B cell (primary cell): ENCODE data around the gene VTI1A. TPM values are rescaled to one million over a fixed set of nuclear protein-coding genes. Genes with fewer than 3 reads are reported as not detected.

Source experiments
- ATAC-seq: fragments of 200-7000 bp; cut with Tn5 transposase; one replicate; pipeline ENCODE4 v1.10.0; 2021; ENCODE audit warnings: low read depth, mild to moderate bottlenecking, moderate number of reproducible peaks, moderate library complexity
- CTCF ChIA-PET: fragments of 350-600 bp; sonication (Branson Sonifier 250); formaldehyde crosslinking; loops from one replicate; lab custom pipeline; 2021; ENCODE audit warnings: antibody characterized with exemption, inconsistent platforms; lab: Charles Lee
- POLR2A ChIA-PET: fragments of 350-600 bp; sonication (Branson Sonifier 250); formaldehyde crosslinking; loops from one replicate; lab custom pipeline; 2021; ENCODE audit warnings: antibody characterized with exemption; lab: Charles Lee
- DNase-seq: peaks from one replicate; pipeline ENCODE4 v3.0.0; 2013
- H2AFZ ChIP-seq: 2 replicates; pipeline ENCODE4 v1.6.1; 2012; ENCODE audit warnings: mild to moderate bottlenecking, low read depth, low read length; ENCODE audit not compliant: insufficient read depth, poor library complexity, severe bottlenecking
- H3K27ac ChIP-seq, 2 donors: 1 replicate in 1 of 2; 2 replicates in 1 of 2; pipeline ENCODE4 v1.5.1; 2012 to 2013; ENCODE audit warnings: low read length in 2 of 2, mild to moderate bottlenecking in 2 of 2, moderate library complexity in 1 of 2
- H3K27me3 ChIP-seq, 4 experiments: fragments of 200-600 bp in 1 of 4; sonication (generic) in 1 of 4; replicated peaks in 1 of 4; 1 replicate in 2 of 4; 2 replicates in 2 of 4; pipeline versions ENCODE4 v1.6.1 to v1.7.0; 2013 to 2016; ENCODE audit warnings: low read length in 3 of 4, mild to moderate bottlenecking in 2 of 4, mixed read lengths in 1 of 4, moderate library complexity in 1 of 4; ENCODE audit not compliant: insufficient read depth in 4 of 4, control insufficient read depth in 3 of 4; ENCODE audit errors: control extremely low read depth in 1 of 4
- H3K36me3 ChIP-seq, 2 experiments: replicated peaks in 1 of 2; 1 replicate in 1 of 2; 2 replicates in 1 of 2; pipeline versions ENCODE4 v1.6.1 to v1.7.1; 2013; ENCODE audit warnings: low read length in 1 of 2; ENCODE audit not compliant: insufficient read depth in 2 of 2, control insufficient read depth in 1 of 2; ENCODE audit errors: control extremely low read depth in 1 of 2, extremely low read depth in 1 of 2
- H3K4me1 ChIP-seq, 2 donors: fragments of 200-600 bp in 1 of 2; sonication (generic) in 1 of 2; 1 replicate in 1 of 2; 2 replicates in 1 of 2; pipeline versions ENCODE4 v1.5.1 to v1.6.1; 2013 to 2017; ENCODE audit warnings: low read length in 2 of 2; ENCODE audit not compliant: control insufficient read depth in 2 of 2, insufficient read depth in 2 of 2
- H3K4me2 ChIP-seq: replicated peaks from 2 replicates; pipeline ENCODE3; 2012; ENCODE audit warnings: mild to moderate bottlenecking, low read depth, low read length; ENCODE audit not compliant: poor library complexity, severe bottlenecking
- H3K4me3 ChIP-seq, 5 experiments: fragments of 200-600 bp in 1 of 5; sonication (generic) in 1 of 5; 1 replicate in 3 of 5; 2 replicates in 2 of 5; pipeline versions ENCODE4 v1.5.1 to v1.7.0; 2011 to 2016; ENCODE audit warnings: low read length in 4 of 5, mild to moderate bottlenecking in 4 of 5, low read depth in 2 of 5, control low read depth in 1 of 5, moderate library complexity in 1 of 5; ENCODE audit not compliant: insufficient read depth in 1 of 5; ENCODE audit errors: control extremely low read depth in 1 of 5, extremely low read depth in 1 of 5
- H3K79me2 ChIP-seq: fragments of 200-600 bp; sonication (generic); one replicate; pipeline ENCODE4 v1.6.0; 2016; ENCODE audit warnings: low read length; ENCODE audit not compliant: control insufficient read depth, insufficient read depth
- H3K9ac ChIP-seq: fragments of 200-600 bp; sonication (generic); 2 replicates; pipeline ENCODE4 v1.6.1; 2017; ENCODE audit warnings: mild to moderate bottlenecking, low read length, moderate library complexity
- H3K9me3 ChIP-seq, 3 donors: one replicate each; pipeline versions ENCODE4 v1.6.1 to v1.7.1; 2013; ENCODE audit warnings: low read length in 2 of 3; ENCODE audit not compliant: control insufficient read depth in 2 of 3, insufficient read depth in 1 of 3; ENCODE audit errors: control extremely low read depth in 1 of 3
- H4K20me1 ChIP-seq: 2 replicates; pipeline ENCODE4 v1.6.0; 2012; ENCODE audit warnings: mild to moderate bottlenecking, low read length; ENCODE audit not compliant: insufficient read depth, control insufficient read depth, poor library complexity, severe bottlenecking
- H3K27ac Mint-ChIP-seq: one replicate; pipeline ENCODE4 v1.8.0; 2021; ENCODE audit warnings: mixed read lengths
- H3K27me3 Mint-ChIP-seq: one replicate; pipeline ENCODE4 v1.8.0; 2021; ENCODE audit warnings: mixed read lengths
- H3K4me1 Mint-ChIP-seq: one replicate; pipeline ENCODE4 v1.8.0; 2021; ENCODE audit warnings: mixed read lengths
- H3K4me3 Mint-ChIP-seq: one replicate; pipeline ENCODE4 v1.8.0; 2021; ENCODE audit warnings: mixed read lengths
- H3K9me3 Mint-ChIP-seq: one replicate; pipeline ENCODE4 v1.8.0; 2022; ENCODE audit warnings: mixed read lengths; ENCODE audit not compliant: insufficient read depth
- CTCF ChIP-seq: fragments of 200-600 bp; IDR thresholded peaks from one replicate; pipeline ENCODE4 v1.8.0; 2022; ENCODE audit warnings: antibody characterized with exemption, mild to moderate bottlenecking
- EZH2 ChIP-seq: IDR thresholded peaks from 2 replicates; pipeline ENCODE4 v1.6.1; 2012; ENCODE audit warnings: borderline replicate concordance, low read depth, mild to moderate bottlenecking, moderate library complexity, low read length; ENCODE audit not compliant: insufficient read depth, poor library complexity, severe bottlenecking
- WGBS: methylation state at CpG from one replicate; pipeline ENCODE4 v1.1.5; 2013; ENCODE audit warnings: missing lambda C conversion rate; ENCODE audit not compliant: insufficient coverage; 5-methylcytosine and 5-hydroxymethylcytosine counted together
- intact Hi-C: fragments of 100-400 bp; cut with micrococcal nuclease; formaldehyde crosslinking; loops from one replicate; pipeline ENCODE4 v1.10.0; 2022
- polyA plus RNA-seq: library from polyadenylated mRNA; depleted of rRNA; stranded (reverse); fragments of >200 nt; gene quantifications from 2 replicates; pipeline ENCODE4 v1.2.3, GENCODE V29; 2012
- total RNA-seq, 2 donors: library from RNA; stranded (reverse); fragments of 120-200 nt in 1 of 2; gene quantifications; 1 replicate in 1 of 2; 2 replicates in 1 of 2; pipeline versions ENCODE4 v1.2.3 to v1.2.4, GENCODE V29; 2013 to 2022

Gene VTI1A
- total and polyA plus RNA-seq, 2 donors (not counting 1 experiment from before 2014, with no cell fraction given) = 20.0 to 84.1 TPM

- Mint-ChIP-seq H3K27me3 (no peaks in the 10 kb centered on the region), H3K27ac (no peak overlapping the region), H3K4me3 (no peak overlapping the region), H3K9me3 (peaks cover 13% of the 10 kb centered on the region), H3K4me1 (no peaks in the 10 kb centered on the region)
- ChIA-PET CTCF (interaction anchor here (1.1 kb wide), 1 partner anchor 10 kb away, joined by 3 read pairs; no protein-coding TSS in a partner anchor), POLR2A (no interaction called here)
- Histone ChIP-seq H3K27me3 (no peaks in the 10 kb centered on the region), H3K9ac (no peak overlapping the region), H3K4me1 (no peaks in the 10 kb centered on the region), H3K4me3 (no peak overlapping the region), H3K27ac (no peak overlapping the region), H4K20me1 (no peaks in the 10 kb centered on the region), H3K79me2 (no peaks in the 10 kb centered on the region), H2AFZ (no peak overlapping the region), H3K36me3 (peaks cover 0 to 3% of the 10 kb centered on the region in 2 experiments), H3K9me3 (peaks cover 0 to 5% (median 0%) of the 10 kb centered on the region in 3 donors), H3K4me2 (no peak overlapping the region)
- intact Hi-C loops = no loop called here
- no peak for ATAC-seq
- no peak for DNase-seq
- TF ChIP-seq CTCF (no peak), EZH2 (no peak)
These were observed 342.2 kb downstream of the VTI1A start for GRCh38 chr10:112789248-112789647.

- ATAC-seq (no peak), DNase-seq (no peak)
- Histone ChIP-seq H3K4me2 (no peak overlapping the region), H3K79me2 (no peaks in the 10 kb centered on the region), H3K4me1 (no peaks in the 10 kb centered on the region), H2AFZ (no peak overlapping the region), H4K20me1 (no peaks in the 10 kb centered on the region), H3K9me3 (peaks cover 0 to 5% (median 0%) of the 10 kb centered on the region in 3 donors), H3K4me3 (no peak overlapping the region), H3K36me3 (no peaks in the 10 kb centered on the region), H3K27me3 (no peaks in the 10 kb centered on the region), H3K9ac (no peak overlapping the region), H3K27ac (no peak overlapping the region)
- TF ChIP-seq EZH2 (no peak), CTCF (no peak)
- ChIA-PET POLR2A (no interaction called here), CTCF (interaction anchor here (1.1 to 1.3 kb wide), 2 partner anchors 10 to 22 kb away, joined by 3 read pairs; no protein-coding TSS in a partner anchor)
- WGBS = no CpG with 5 or more reads among the region's 1 CpG
- peaks cover 13% of the 10 kb centered on the region for H3K9me3 Mint-ChIP-seq
- no peaks in the 10 kb centered on the region for H3K4me1 Mint-ChIP-seq
- no peak overlapping the region for H3K27ac Mint-ChIP-seq
- H3K27me3 Mint-ChIP-seq = no peaks in the 10 kb centered on the region
- H3K4me3 Mint-ChIP-seq = no peak overlapping the region
- intact Hi-C loops = no loop called here
These were observed 343.0 kb downstream of the VTI1A start for GRCh38 chr10:112790030-112790429.
